ENCODE results near the gene HOXB7.

The HOXB7 gene

DNA sequence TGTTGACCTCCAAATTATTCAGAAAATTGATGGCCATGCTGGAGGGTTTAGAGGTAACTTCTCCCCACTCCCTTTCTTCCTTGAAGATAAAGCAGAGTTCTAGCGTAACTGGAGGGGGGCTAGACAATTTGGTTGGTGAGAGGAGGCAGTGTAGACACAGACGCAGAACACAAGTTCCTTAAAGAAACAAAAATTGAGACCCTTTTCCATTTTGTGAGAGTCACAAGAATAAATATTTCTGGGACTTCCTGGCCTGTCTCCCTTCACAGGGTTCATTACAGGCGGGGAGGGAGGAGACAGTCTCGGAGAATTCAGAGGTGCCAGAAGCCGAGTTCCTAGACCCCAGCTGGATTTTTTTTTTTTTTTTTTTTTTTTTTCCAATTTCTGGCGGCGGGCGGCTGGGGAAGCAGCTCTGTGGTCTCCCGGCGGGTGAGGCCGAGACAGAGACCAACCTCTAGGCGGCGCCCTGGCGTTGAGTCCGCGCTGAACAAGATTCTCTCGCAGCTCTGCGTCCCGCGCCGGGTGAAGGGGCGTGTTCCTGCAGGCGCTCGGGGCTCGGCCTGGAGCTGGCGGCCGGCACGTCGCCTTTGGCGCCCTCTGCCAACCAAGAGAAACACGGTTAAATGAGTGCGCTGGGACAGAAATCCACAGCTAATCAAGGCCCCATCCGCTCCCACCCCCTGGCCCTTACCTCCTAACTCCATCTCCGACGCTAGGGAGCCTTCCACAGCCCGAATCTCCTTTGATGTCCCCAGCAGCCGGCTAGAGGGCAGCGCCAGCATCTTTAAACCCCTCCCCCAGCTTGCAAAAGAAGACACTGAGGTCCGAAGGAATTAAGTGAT, 25.6 kb upstream of the HOXB7 start:
- no peak for DNase-seq (ENCODE audit: low spot score)

DNA sequence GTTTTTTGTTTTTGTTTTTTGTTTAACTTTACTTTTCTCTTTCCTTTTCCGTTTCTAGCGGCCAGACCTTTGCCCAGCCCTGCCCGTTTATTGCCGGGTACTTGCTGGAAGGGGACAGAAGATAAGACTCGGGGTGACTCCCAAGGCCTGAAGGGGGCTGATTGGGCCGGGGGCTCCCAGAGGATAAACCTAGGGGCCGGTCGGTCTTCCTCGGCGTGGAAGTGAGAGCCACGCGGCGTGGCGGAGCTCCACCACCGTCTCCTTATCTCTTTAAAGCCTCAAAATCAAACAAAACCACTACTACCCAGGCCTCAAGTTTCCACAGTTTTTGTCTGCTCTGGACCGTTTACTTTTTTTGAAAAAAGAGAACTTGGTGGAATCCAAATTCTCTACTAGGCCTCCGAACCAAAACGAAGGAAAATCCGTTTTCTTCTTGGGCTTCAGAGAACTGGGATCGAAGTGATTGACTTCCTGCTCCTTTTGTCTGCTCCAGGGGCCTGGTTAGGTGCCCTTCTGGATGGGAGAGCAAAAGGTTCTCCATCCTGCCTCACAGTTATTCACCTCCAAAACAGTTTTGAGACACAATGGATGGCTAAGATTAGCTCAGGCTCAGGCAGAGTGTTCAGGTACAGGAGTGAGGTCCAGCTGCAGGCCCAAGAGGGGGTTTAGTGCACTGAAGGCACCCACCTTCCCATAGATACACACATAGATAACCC, 23.8 kb upstream of the HOXB7 start:
- DNase-seq (ENCODE audit: low spot score) = no peak

DNA sequence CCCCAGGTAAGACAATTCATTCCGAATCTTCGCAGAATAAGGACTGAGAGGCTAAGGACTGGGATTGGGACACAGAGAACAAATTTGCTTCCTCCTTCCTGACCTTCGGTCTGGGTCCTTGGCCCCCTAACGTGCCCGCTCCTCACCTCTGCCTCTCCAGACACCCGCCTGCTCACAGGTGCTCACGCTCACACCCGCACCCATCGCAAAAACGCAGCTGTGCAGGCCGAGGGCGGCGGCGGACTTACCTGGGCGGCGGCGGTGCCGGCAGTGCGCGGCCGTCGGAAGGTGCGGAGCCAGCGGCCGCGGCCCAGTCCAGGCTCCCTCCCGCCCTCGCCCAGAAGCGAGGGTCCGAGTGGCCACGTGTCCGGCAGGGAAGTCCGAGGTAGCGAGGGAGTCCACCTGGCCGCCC, 22.5 kb upstream of the HOXB7 start:
- no peak for DNase-seq (ENCODE audit: low spot score)

DNA sequence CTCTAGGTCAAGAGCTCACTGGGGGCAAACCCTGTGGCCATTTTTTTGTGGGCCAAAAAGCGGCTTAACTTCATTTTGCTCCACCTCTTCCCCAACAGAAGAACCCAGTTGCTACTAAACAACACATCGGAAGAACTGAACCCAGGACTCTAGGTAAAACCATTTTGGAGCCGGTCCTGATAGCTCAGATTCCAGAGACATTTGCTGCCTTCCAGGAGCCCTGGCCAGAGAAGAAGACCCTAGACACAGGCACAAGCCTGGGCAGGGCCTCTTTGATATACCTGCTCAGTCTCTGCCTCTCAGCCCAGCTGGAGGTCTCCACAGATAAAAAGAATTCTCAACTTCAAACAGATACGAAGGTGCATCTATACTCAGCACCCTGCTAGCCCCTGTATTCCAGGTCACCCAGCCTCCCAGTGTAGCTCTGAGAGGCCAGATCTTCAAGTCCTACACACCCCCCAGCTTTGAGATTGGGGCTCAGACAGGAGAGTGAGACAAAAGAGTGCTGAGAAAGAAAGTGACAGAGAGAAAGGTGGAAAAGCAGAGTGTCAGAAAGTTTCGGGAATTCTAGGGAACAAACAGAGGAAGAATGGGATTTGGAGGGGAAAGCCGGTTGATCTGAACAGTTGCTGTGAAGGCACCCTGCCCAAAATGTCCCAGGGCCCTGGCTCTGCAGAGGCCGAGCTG, 21.9 kb upstream of the HOXB7 start:
- no peak for DNase-seq (ENCODE audit: low spot score)

DNA sequence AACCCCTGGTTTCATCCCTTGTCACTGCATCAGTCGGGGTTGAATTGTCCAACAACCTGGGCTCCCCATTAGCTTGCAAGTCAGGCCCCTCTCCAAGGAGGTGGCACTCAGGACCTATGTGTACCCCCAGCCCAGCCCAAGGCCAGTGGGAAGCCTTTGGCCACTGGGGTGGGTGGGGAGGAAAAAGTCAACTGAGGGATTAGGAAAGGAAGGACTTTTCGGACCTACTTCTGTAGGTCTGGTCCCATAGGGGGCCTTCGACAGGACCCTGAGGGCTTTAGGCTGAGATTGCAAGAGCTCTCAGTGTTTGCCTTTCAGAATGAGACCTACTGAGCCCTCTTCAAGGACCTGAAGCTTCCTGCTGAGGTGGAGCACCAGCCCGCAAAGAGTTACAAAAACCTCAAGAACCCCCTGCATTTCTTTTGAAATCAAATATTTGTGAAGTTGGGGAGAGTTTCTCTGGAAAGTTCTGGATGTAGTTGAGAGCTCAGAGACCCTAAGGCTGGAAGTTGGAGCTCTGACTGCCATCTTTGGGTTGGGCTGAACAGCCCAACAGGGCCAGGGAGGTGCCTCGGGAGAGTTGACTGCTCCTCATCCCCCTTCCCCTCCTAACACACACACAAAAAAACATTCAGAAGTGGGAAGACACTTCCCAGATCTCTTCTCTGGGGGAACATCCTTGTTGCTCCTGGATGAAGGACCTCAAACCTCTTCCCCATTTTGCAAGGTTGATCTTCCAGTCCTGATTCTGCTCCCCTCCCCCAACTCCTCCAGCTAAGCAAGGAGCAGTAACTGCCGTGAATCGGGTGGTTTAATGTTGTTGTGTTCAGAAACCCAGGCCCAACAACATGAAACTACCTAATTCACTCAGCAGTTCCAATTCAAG, 21.1 kb upstream of the HOXB7 start:
- DNase-seq (ENCODE audit: low spot score) = no peak

DNA sequence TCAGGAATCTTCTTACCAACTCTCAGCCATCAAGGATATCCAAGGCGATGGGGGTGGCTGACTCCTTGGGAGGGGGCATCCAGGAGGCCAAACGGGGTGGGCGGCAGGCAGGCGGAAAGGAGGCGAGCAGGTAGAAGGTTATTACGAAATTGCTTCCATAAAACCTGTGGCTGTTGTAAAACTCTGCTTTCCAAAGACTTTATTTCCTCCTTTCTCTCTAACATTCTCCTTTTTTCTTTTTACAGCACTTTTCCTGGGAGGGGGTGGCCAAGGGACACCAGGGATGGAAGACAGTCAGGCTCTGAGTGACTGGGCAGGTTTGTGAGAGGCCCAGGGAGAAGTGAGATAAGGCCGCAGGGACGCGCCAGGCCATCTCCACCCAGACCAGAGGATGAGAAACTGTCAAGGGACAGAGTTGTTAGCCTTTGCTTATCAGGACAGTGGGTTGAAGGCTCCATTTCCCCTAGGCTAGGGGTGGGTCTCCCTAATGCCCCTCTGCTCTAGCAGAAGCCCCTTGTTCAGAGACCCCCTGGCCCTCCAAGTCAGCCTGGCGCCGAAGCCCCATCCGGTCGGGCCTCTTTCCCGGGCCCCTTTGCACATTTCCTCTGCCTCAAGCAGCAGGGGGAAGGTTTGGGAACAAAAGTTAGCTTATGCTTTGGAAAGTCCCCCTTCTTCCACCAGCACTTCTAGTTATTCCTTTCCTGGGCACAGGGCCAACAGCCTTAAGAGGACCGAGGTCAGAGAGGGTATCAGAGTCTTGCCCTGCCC, 20.3 kb upstream of the HOXB7 start:
- no peak for DNase-seq (ENCODE audit: low spot score)

DNA sequence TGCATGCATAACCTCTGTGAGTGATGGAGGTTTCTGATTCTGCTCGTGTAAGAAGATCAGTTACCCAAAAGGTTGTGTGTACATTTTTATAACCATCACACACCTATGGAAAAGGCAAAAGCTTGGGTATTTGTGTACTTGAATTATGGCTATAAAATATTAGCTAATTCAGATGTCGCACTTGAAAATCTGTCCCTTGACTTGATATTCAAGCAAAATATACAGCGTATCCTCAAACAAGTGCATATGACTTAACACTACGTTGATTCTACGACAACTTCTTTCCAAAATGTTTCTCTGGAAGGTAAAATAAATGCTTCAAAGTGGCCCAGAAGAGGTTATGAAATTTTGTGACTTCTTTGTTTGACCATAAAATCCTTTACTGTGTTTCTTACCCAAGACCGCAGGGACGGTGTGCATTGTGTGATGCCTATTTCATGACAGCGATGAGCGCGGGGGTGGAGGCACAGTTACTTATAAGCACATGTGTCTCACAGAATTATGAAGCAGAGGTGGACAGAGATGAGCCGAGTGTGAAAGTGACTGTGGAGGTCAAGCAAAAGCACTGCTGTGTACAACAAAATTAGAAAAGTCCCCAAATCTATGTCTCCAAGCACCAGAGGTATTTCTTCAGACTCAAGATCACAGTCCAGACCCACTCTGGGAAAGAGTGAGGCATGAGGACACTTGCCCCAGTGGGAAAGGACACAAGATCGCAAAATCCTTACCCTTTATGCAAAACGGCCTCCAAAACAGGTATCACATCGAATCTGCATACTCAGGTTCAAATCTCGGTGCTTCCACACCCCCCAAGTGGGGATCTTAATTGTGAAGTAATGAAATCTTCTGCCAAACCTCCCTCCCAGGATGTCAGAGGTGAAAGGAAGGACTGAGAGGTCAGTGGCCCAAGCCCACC, 19.4 kb upstream of the HOXB7 start:
- no peak for DNase-seq (ENCODE audit: low spot score)

DNA sequence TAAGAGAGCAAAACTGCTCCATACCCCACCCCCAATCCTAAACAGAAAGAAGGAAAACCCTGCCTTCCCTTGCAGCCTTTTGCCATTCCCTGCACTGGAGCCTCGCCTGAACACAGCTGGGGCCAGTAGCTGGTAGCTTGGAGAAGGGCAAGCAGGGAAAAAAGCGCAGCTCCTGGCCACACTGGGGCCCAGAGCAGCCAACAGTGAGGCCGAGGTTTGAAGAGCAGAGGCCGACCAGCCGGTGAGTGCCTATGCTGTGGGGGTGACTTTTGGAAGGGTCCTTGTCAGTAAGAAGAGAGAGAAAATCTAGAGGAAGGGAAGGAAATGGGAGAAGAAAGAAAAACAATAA, 18.6 kb upstream of the HOXB7 start:
- DNase-seq (ENCODE audit: low spot score) = no peak

DNA sequence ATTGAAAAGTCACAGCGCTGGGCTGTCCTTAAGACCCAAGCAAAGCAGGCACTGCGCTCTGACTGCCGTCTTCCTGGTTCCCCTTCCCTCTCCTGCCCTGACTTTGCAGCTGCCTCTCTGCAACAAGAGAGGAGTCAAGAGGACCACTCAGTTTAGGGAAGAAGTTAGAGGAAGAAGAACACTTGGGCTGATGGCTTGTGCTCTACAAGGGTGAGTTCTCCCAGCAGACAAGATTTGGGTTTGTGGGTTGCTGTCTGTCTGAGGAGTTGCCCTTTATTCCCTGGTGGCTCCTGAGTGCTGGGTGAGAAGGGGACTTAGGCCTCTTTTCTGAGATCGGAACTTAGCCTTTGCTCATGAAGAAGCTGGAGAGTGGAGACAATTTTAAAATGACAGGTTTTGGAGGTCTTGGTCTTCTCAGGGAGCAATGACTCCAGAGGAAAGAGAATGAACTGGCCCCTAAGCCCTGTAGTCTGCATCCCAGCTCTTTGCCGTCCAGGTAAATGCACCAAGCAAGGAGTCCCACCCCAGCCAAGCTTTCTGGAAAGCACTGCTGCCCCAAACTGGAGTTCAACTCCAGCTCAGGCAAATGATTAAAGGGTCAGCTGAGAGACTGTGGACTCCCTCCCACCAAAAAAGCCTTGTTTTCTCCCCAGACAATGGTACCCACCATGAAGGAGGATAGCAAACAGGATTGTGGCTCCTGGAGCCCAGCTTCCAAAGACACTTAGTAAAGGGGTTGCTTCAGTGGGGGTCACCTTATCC, 18.0 kb upstream of the HOXB7 start:
- DNase-seq (ENCODE audit: low spot score) = no peak

DNA sequence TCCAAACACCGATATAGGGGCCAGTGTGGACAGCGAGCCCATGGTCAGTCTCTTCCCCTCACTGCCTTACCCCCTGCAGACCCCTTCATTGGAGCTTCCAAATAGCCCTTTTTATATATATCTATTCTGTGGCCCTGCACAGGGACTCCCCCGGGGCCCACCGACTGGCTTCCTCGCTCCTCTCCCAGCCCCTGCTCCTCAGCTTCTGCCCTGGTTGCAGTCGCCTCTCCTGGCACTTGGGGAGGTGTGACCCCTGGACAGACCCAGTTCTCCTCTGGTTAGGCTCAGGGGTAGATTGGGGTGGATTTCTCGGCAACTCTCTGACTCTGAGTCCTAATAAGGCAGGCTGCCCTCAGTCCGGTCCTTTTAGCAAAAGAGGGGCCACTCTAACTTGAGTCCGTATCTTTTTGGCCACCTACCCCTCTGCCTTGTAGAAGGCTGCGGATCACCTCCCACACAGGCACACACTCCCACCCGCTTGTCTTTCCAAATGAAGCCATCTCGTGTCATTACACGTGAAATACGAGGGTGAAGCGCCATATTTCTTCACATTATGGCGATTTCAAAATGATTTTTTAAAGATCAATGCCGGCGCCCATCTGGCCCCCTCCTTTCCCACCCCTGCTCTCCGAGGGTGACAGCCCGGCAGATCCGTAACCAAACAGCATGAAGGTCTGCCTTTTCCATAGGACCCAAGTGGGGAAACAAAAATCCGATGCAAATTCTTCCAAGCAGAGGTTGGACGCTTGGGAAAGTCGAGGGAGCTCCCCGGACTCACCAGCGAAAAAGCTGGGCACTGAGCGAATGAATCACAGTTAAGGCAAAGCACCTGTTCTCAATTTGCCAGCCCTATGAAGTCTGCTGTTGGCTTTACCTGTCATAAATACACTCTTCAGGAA, 17.1 kb upstream of the HOXB7 start:
- DNase-seq (ENCODE audit: low spot score) = no peak

DNA sequence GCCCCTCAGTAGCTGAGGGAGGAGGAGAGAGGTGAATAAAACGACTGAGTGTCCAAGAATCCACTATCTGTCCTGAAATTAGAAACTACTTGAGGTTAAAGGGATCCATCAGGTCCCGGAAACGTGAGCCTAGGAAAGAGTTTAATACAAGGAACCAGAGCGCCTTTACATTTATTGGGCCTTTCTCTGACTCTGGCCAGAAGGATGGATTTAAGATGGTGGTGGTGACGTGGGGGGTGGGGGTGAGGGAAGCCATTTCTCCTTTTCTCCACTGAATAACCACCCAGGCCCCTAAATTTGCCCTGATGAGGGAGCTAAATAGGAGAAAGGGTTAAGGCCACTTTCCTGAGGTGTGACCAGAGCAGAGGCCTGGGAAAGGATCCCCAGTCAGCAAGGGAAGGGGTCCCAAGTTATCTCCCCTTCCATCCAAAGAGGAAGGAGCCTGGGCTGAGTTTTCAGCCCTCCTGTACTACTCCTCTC, 16.3 kb upstream of the HOXB7 start:
- no peak for DNase-seq (ENCODE audit: low spot score)

DNA sequence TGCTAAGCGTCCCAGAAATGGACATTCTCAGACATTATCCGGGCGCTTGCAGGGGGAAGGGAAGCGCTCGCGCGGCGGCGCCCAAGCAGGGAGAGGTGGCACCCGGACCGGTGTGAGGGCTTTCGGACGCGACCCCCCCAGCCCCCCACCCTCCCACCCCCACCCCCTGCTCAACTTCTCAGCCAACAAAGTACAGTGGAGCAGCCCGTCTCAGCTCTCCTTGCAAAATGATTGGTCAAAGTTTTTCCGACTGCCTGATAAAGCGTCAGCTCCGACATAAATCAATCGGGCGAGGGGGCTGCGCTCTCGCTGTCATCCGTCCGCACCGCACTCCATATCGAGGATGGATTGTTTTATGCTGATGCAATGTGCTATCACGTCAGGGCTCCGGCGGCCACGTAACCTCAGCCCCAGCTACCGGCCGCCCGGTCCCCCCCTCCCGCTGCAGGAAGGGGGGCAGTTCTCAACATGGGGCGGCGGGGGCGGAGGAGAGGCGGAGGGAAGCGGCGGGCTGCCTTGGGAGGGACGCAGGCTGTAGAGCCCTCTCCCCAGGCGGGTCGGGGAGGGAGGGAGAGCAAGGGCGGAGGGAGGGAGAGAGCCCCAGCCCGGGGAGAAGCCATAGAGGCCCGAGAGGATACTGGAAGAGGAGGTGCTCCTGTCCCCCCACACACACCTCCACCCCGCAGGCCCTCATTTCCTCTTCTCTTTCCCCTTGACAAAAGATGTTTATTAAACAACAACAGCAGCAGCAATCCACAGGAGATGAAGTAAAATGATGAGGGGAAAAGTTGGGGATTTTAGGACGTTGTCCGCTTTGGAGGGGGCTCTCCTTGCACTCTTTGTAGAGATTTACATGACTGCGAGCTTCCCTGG, 15.7 kb upstream of the HOXB7 start, which contains the start of gene HOXB9:
Gene HOXB9 (minus strand): TSS at position 114 of the 873 bp plus-strand sequence. CDS start 89 bp downstream, at position 25.
- no peak for DNase-seq (ENCODE audit: low spot score)

DNA sequence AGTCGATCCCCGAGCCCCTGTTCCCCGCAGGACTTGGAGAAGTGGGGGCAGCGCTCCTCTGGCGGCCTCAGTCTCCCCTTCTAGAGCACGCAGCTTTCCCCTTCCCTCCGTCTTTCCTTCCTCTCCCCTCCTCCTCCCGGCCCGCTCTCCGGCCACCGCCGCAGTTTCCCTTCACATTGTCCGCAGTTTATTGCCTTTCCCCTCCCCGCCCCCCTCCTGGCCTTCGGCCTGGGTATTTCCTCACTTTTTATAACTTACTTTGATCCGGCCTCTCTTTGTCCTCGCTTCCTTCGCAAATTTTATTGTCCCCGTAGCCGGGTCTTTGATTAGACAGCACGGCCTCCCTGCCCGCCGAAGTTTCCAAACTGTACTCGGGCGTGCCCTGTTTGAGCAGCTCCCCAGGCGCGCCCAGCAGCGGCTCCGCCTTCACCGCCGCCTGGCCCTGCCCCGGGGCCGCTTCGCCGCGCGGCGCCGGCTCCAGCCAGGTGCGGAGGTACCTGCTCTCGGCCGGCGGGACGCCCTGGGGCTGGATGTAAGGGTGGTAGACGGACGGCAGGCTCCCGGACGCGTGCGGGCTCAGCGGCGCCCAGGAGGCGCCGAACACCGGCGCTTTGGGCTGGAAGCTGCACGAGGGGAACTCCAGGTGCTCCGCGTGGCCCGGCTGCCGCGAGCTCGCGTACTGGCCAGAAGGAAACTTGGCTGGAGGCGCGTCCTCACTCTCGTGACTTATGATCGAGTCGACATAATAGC, 14.9 kb upstream of the HOXB7 start:
- DNase-seq (ENCODE audit: low spot score) = no peak

DNA sequence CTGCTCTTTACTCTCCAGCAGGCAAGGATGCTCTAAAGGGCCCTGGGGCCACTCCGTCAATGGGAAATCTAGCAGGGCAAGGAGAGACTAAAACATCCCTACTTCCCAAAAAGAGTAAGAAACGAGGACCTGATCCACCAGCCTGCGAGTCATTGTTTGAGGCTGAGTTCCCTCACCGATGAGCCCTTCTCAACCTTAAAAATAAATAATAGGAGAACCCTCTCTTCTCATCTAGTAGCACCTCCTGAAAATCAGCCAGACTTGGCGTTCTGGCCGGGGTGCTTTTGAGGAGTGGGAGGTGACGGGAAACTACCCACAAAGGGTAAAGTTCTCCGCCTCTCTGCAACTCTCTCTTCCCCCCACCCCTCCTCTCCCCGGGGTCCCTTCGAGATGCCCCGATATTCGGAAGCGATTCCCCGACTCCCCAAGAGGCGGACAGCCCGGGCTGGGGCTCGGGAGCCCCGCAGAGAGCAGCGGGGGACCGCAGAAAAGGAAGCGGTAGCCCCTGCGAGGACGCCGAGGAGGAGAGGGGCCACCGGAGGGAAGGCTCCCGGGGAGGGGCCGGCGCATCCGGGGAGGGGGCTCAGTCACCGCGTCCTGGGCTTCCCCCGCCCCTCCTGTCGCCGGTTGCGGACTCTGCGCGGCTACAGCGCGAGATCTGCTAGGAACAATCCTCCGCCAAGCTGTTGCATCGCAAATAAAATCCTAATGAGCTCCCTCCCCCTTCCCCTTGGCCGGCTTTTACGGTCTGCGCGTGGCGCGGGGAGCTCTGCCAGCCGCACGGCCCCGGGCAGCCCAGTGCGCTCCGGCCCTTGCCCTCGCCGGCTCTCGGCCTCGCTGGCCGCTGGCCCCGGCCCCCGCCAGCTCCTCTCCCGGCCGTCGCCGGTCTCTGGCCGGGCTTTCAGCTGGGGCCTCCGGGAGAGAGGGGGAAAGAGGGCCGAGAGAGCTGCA, 14.0 kb upstream of the HOXB7 start:
- no peak for DNase-seq (ENCODE audit: low spot score)

DNA sequence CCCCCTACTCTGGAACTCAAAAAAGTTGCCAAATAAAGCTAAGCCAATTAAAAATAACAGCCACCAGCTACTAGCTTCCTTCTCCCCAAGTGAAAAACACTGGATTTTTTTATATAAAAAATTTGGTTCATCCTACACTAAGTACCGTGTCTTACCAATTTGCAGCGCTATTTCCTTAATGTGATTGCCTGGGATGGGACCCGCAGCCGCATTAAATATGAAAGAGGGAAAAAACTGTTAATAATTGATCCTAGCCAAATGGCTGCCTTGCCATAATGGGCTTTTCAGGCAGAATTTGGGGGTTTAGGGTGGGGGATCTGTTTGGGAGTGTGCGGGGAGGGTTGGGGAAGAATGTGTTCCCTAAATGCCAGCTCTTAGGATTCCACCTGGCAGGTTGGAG, 13.3 kb upstream of the HOXB7 start:
- DNase-seq (ENCODE audit: low spot score) = no peak

Measured in globus pallidus (tissue), 1 donor.